ENCODE data around the gene CTRB1.
"Not testable (repeated sequence)": the region's sequence is repeated elsewhere in the genome, so short reads cannot be mapped to it uniquely, and the experiment has no call there.

Gene CTRB1

DNA sequence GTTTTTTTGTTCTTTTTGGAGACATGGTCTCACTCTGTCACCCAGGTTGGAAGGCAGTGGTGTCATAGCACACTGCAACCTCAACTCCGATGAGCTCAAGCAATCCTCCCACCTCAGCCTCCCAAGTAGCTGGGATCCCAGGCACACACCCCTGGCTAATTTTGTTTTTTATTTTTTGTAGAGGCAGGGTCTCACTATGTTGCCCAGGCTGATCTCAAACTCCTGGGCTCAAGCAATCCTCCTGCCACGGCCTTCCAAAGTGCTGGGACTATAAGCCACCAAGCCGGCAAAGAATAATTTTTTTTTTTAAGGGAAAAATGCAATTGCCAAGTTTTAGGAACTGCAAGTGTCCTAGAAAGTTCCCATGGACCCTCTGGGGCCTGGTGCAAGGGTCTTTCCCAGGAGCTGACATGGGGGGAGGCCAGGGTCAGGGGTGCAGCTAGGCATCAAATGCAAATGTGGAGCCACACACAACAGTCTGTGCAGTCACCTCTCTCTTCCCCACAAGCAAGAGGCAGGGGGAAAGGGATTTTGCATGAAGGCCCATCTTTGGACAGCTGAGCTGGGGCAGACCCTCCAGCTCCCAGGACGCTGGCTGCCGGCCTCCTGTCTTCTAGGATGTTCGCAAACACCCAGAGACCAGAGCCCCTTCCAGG is 52.8 kb downstream of the CTRB1 start:
- DNase-seq (ENCODE audit: low read depth in 2 of 2), result no peak

GRCh38 chr16:75272097-75272551 is 53.3 kb downstream of the CTRB1 start:
- DNase-seq (ENCODE audit: low read depth in 2 of 2), result no peak

DNA sequence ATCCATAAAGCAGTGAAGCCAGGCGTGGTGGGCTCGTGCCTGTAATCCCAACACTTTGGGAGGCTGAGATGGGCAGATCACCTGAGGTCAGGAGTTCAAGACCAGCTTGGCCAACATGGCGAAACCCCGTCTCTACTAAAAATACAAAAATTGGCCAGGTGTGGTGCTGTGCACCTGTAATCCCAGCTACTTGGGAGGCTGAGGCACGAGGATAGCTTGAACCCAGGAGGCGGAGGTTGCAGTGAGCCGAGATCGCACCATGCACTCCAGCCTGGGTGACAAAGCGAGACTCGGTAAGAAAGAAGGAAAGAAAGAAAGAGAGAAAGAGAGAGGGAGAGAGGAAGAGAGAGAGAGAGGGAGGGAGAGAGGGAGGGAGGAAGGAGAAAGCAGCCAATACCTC is 53.8 kb downstream of the CTRB1 start:
- not testable (repeated sequence) for DNase-seq (ENCODE audit: low read depth in 2 of 2)

DNA sequence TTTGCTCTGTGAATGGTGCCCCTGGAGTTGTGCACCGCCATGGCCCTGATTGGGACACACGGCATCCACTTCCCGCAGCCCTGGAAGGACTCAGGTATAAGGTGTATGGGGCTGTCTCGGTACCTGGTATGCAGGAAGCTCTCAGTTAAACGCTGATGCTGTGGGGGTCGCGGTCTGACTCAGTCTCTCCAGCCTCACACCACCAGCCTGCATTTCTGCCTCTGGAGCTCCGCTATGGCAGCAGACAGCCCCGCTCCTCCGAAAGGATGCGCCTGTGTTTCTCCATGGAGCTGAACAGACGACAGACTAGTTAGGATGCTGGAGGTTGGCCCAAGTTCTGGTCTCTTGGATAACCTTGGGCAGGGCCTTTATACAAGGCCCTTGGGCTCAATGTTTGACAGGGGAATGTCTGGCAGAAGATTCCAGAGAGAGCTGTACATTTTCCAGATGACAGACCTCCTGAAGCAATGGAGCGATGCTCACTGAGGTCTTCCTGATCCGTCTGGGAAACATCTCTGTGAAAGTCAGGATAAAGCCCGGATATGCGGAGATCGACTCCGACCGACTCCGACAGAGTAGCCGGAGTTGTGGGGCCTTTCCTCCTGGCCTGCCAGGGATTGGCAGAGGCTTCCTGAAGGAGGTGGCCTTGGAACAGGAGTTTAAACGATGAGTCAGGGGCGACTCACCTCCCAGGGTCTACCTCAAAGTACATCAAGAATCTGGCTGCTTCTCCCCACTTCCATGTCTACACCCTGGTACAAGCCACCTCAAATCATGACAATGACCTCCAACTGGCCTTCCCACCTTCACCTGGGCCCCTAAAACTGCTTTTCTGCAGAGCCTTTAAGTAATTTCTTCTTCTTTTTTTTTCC is 54.5 kb downstream of the CTRB1 start:
- no peak for DNase-seq (ENCODE audit: low read depth in 2 of 2)
